HL-60 (cell line): ENCODE data around the gene SLC33A1.

Experiments used
- CTCF ChIP-seq: IDR thresholded peaks from one replicate; pipeline ENCODE4 v1.5.1; 2011; ENCODE audit warnings: low read length, control low read depth, inconsistent platforms; ENCODE audit not compliant: insufficient read depth
- GABPA ChIP-seq: IDR thresholded peaks from 2 replicates; pipeline ENCODE4 v1.6.1; 2012; ENCODE audit warnings: low read depth
- POLR2AphosphoS5 ChIP-seq: IDR thresholded peaks from 2 replicates; pipeline ENCODE4 v1.6.1; 2012; ENCODE audit warnings: low read depth
- SPI1 ChIP-seq: IDR thresholded peaks from 2 replicates; pipeline ENCODE4 v1.6.1; 2012; ENCODE audit warnings: low read depth, mild to moderate bottlenecking, borderline replicate concordance

GRCh38 chr3:155885292-155885691, 31.1 kb upstream of the SLC33A1 start:
- TF ChIP-seq CTCF (no peak), SPI1 (no peak), POLR2AphosphoS5 (no peak), GABPA (no peak)
